Activated CD8-positive, alpha-beta memory T cell treated with anti-CD3 and anti-CD28 coated beads, Interleukin-2, amount 50 U/mL, for 1 hour (primary cell): ENCODE data around the gene GNRH2.
"Not testable (repeated sequence)": the region's sequence is repeated elsewhere in the genome, so short reads cannot be mapped to it uniquely, and the experiment has no call there.

ENCODE experiments used
- DNase-seq: peaks from one replicate; pipeline ENCODE4 v3.0.0-alpha.2; 2020; ENCODE audit errors: extremely low read depth

Gene GNRH2

DNA sequence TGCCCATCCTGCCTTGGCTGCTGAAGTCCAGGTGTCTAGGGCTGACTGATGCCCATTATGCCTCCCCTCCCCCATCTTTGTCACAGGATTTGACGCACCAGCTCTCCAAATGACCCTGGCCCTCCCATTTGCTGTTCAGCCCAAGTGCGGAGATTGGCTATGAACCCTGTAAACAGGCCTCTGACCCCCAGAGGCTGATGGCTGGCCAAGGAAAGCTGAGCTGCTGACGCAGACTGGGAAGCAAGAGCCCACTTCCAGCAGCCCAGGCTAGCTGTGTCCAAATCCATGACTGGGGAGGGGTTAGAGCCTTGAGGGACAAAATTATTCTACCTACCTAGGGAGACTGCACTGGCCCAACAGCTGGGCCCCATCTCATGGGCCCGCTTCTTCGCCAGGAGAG lies 797 bp upstream of the GNRH2 start:
- DNase-seq = no peak

DNA sequence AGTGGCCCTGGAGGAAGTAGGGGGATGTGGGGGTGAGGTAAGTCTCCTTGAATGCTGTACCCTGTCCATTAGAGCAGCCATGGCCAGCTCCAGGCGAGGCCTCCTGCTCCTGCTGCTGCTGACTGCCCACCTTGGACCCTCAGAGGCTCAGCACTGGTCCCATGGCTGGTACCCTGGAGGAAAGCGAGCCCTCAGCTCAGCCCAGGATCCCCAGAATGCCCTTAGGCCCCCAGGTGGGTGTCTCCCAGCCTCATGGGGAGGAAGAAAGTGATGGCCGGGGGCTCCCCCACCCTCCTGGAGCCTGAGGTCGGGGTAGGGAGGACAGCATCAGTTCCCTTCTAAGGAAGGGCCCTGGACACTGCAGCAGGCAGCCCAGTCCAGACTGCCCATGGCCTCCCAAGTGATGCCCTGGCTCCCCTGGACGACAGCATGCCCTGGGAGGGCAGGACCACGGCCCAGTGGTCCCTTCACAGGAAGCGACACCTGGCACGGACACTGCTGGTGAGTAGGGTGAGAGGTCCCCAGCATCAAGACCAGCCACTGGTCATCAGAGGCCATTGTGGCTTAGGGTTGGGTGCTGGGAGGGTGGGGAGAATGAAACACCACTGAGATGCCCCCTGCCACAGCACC lies 1.0 kb downstream of the GNRH2 start:
- DNase-seq = no peak

DNA sequence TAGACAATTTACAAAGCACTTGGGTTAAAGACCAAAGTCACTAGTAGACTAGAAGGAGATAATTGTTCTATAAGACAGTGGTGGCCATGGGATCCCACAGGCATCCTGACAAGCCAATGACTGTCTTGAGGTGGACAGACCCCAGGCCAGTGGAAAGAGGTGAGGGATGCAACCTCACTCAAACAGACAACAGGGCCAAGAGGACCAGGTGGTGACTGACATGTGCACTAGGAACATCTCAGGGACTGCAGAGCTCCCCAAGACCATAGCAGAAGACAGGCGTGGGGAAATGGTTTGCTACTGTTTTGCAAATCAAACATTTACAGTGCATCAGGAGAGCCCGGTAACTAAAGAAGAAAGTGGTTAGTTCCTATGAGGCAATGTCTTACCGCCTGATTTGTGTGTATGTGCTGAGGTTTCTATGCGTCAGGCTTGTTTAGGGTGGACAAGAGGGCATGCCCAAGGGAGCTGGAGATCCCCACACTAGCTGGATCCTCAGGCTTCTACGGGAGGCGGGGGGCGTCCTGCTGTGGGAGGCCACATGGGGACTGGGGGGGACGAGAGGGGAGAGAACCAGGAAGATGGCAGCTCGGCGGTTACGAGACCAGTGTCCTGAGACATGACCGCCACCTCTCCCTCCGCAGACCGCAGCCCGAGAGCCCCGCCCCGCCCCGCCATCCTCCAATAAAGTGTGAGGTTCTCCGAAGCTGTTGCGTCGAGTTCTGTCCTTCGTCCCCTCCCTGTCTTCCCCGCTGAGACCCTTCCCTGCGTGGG lies 1.8 kb downstream of the GNRH2 start:
- no peak for DNase-seq

DNA sequence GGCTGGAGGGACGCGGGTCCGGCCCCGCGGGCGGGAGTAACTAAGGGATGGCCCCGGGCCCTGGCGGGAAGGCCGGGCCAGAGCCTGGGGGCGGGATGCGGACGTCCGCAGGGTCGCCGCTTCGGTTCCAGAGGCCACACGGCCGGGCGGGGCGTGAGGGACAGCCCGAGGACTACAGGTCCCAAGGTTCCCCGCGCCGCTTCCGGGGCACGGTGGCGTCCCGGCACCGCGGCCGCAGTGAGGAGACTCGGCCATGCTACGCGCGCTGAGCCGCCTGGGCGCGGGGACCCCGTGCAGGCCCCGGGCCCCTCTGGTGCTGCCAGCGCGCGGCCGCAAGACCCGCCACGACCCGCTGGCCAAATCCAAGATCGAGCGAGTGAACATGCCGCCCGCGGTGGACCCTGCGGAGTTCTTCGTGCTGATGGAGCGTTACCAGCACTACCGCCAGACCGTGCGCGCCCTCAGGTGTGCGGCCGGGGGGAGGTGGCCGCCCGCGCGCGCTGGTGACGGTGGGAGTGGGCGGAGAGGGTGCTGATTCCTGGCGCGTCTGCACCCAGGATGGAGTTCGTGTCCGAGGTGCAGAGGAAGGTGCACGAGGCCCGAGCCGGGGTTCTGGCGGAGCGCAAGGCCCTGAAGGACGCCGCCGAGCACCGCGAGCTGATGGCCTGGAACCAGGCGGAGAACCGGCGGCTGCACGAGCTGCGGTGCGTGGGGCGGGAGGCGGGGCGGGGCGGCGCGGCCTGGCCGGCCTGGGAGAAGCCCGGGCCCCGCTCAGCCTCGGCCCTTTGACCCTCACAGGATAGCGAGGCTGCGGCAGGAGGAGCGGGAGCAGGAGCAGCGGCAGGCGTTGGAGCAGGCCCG lies 2.6 kb downstream of the GNRH2 start, which contains the start of gene MRPS26:
Gene MRPS26 (plus strand): TSS at position 237 of the 861 bp plus-strand sequence. CDS start 17 bp downstream, at position 254.
- DNase-seq = no peak

DNA sequence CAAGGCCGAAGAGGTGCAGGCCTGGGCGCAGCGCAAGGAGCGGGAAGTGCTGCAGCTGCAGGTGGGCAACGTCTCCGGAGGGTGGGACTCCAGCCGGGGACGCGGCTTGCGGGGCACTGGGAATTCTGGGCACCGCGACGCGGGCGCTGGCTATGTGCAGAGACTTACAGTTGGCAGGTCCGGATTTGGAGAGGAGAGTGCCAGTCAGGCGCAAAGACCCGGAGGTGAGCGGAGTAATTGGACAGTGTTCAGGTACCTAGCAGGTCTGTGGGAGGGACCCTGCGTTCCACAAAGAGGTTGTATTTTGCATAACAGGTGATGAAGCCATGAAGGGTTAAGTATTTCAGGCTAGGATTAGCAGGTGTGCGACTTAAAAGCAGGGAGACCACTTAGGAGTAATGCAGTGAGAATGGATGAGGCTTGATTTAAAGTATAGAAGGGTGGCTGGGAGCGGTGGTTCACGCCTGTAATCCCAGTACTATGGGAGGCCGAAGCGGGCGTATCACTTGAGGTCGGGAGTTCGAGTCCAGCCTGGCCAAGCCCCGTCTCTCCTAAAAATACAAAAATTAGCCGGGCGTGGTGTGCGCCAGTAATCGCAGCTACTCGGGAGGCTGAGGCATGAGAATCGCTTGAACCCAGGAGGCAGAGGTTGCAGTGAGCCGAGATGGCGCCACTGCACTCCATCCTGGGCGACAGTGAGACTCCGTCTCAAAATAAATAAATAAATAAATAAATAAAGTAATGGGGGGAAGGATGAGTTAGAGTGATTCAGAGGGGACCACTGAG lies 3.4 kb downstream of the GNRH2 start:
- DNase-seq = no peak

DNA sequence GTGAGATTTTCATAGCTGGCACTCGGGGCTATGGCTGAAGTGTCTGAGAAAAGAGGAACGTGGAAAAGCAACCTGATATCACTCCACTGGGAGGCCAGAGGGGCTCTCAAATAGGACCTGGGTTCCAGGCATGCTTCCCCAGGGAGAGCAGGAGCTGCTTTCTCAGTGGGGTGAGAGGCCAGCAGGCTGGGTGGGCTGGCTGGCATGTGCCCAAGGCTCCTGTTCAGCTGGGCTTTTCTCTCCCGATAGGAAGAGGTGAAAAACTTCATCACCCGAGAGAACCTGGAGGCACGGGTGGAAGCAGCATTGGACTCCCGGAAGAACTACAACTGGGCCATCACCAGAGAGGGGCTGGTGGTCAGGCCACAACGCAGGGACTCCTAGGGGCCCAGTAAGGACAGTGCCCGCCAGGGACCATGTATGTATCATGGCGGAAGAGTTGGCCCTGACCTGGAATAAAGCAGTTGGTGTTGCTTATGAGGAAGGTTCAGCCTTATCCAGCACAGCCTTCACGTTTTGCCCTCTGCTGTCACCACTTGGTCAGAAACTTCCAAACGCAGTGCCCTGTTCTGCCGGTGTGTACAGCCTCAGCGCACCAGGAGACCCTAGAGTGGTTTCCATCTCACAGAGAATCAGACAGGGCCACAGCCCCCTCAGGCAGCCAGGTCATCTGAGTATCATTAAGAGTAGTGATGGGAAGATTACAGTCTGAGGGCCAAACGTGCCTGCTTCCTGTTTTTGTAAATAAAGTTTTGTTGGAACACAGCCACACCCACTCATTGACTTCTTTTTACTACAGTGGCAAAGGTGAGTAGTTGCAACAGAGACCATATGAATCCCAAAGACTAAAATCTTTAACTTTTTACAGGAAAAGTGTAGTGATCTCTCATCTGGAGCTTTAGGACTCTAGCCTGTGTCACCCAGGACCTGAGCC lies 4.3 kb downstream of the GNRH2 start:
- no peak for DNase-seq

DNA sequence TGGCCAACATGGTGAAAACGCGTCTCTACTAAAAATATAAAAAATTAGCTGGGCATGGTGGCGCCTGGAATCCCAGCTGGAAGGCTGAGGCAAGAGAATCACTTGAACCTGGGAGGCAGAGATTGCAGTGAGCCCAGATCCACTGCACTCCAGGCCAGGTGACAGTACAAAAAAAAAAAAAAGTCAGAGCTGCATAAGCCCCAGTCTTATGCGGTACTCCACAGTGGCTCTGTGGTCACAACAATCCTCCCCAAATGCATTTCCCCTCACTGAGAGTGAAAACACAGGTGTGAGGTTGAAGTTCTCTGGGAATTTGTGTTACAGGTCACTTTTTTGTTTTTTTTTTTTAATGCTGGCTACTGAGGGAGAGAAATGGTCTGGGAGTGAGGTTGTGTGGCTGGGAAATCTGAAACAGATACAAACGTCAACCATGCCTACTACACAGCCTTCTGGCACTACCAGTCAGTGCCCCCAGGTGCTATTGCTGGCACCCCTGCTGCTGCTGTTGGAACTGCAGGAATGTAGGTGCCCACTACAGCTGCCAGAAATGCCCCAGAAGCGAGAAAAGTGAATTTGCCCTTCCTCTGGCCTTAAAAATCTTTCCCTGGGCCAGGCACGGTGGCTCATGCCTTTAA lies 8.1 kb downstream of the GNRH2 start:
- DNase-seq = no peak

DNA sequence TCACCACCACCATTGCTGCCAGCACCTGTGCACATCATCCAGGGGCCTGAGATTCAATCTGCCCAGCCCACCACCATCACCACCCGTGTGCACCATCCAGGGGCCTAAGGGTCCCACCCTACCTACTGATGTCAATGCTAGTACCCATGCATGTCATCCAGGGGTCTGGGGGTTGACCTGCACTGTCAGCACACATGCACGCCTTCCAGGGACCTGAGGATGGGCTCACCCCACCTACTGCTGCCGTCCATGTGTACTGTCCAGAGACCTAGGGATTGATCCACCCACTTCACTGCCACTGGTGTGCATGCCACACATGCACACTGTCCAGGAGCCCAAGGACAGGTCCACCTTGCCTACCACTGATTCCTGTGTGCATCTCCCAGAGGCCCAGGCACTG lies 16.1 kb downstream of the GNRH2 start:
- no peak for DNase-seq

DNA sequence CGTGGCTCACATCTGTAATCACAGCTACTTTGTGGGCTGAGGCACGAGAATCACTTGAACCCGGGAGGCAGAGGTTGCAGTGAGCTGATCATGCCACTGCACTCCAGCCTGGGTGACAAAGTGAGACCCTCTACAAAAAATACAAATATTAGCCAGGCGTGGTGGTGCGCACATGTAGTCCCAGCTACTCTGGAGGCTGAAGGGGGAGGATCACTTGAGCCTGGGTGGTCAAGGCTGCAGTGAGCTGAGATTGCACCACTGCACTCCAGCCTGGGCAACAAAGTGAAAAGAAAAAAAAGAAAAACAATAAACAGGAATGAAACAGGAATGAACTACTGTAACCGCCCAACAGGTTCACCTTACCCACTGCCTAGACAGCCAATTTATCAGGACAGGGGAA lies 20.7 kb downstream of the GNRH2 start:
- not testable (repeated sequence) for DNase-seq

DNA sequence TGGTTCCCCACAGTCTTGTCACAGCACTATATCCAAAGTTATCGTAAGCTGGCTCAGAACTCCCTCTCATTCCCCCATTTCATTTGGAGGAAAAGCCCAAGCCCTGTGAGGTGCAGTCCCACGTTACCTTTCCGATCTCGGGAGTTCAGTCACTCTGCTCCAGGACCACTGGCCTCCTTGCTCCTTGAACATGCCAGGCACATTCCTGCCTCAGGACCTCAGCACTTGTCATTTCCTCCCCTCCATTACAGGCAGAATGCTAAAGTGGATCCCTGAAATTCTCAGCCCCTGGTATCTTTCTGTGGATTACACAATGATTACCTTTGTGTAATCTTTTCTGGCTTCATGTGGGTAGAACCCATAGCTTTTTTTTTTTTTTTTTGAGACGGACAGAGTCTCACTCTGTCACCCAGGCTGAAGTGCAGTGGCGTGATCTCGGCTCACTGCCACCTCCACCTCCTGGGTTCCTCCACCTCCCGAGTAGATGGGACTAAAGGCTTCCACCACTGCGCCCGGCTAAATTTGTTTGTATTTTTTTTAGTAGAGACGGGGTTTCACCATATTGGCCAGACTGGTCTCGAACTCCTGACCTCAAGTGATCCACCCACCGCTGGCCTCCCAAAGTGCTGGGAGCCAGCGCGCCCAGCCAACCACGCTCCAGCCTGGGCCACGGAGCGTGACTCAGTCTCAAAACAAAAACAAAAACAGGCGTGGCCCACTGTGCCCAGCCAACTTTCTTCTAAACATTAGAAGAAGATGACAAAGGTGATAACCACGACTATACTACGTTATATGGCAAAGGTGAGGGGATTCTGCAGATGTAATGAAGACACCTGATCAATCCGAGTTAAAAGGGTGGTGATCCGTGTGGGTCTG lies 24.0 kb downstream of the GNRH2 start:
- DNase-seq = no peak

DNA sequence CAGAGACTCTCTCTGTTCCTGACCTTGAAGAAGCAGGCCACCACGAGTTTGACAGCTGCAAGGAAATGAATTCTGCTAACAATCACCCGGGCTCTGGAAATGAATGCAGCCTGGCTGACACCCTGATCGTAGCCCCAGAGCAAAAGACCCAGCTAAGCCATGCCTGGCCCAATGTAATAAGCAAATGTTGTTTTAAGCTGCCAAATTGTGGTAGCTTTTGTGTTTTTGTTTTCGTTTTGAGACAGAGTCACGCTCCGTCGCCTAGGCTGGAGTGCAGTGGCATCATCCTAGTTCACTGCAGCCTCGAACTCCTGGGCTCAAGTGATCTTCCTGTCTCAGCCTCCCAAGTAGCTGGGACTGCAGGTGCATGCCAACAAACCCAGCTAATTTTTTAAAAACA lies 24.7 kb downstream of the GNRH2 start:
- no peak for DNase-seq

DNA sequence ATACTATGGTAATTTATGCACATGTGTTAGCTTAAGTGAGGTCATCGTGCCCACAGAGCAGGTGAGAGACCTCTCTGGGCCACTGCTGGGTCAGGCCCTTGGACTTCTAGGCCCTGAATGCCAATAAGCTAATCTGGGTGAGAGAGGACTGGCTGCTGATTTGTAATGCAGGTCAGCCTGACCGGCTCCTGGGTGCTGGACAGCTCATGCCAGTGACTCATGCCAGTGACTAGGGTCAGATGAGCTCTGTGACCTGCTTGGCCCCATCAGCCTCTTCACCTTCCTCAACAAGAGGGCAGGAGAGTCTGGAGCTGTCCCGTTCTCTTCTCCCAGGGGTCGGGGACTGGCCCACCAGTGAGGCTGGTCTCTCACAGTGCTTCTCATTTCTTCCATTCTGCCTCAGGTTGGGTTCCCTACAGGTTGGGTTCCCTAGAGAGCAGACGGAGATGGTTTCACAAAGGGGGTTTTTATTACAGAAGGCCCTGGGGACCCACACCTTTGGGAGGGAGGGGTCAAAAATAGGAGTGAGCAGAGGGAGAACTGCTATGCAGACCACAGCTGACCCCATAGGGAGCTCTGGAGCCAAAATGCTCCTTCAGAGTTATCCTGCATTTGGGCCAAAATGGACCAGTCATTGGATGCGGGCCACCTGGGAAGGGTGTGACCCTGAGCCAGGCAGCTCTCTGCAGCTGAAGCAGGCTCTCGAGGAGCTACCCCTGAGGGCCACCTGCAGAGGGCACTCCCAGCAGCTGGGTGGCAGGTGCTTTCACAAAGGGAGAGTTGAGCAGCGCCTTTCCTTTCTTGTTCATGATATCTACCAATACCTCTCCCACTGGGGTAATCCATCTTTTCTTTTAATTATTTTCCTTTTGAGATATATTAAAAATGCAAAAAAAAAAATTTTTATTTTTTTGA lies 25.8 kb downstream of the GNRH2 start:
- DNase-seq = no peak

DNA sequence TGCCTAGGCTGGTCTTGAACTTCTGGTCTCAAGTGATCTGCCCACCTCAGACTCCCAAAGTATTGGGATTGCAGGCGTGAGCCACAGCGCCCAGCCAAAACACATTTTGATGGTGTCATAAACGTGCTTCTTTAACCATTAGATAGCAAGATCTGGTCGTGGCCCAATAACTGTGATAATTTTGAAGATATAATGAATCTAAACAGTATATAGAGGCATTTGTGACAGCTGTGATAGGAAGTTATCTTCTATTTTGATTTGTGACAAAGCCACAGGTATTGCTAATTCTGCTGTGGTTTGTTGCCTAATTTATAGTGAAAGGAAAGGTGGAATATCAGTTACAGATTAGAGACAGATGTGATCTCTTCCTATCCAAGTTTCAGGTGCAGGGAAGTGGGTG lies 27.3 kb downstream of the GNRH2 start:
- no peak for DNase-seq

DNA sequence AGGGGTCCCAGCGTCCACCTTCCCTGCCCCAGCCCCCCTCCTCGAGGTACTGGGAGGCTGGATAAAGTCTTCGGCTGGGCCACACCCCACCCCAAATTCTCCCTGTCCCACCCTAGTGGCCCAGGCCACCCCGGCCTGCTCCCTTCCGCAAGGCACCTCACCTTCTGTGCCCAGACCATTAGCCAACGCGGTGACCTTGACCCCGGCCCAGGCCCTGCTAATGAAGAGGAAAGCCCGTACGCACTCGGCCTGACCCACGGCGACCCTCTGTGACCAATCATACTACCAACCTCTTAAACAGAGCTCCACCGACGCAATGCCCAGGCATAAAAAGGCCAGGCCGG lies 27.8 kb downstream of the GNRH2 start:
- no peak for DNase-seq

DNA sequence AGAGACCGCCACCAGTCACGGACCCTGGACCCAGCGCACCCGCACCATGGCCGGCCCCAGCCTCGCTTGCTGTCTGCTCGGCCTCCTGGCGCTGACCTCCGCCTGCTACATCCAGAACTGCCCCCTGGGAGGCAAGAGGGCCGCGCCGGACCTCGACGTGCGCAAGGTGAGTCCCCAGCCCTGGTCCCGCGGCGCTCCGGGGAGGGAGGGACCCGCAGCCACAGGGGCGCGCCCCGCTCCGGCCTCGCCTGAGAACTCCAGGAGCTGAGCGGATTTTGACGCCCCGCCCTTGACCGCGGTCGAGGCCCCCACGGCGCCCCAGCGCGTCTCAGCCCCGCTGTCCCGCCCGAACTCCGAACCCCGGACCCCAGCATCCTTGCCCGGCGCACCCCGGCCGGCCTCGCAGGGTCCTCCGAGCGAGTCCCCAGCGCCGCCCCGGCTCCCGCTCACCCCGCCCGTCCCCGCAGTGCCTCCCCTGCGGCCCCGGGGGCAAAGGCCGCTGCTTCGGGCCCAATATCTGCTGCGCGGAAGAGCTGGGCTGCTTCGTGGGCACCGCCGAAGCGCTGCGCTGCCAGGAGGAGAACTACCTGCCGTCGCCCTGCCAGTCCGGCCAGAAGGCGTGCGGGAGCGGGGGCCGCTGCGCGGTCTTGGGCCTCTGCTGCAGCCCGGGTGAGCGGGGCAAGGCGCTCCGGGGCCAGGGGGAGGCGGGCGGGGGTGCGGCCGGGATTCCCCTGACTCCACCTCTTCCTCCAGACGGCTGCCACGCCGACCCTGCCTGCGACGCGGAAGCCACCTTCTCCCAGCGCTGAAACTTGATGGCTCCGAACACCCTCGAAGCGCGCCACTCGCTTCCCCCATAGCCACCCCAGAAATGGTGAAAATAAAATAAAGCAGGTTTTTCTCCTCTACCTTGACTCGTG lies 28.4 kb downstream of the GNRH2 start, which contains the start of gene OXT:
Gene OXT (plus strand): TSS at position 11 of the 920 bp plus-strand sequence. CDS start 36 bp downstream, at position 47.
- DNase-seq = no peak

DNA sequence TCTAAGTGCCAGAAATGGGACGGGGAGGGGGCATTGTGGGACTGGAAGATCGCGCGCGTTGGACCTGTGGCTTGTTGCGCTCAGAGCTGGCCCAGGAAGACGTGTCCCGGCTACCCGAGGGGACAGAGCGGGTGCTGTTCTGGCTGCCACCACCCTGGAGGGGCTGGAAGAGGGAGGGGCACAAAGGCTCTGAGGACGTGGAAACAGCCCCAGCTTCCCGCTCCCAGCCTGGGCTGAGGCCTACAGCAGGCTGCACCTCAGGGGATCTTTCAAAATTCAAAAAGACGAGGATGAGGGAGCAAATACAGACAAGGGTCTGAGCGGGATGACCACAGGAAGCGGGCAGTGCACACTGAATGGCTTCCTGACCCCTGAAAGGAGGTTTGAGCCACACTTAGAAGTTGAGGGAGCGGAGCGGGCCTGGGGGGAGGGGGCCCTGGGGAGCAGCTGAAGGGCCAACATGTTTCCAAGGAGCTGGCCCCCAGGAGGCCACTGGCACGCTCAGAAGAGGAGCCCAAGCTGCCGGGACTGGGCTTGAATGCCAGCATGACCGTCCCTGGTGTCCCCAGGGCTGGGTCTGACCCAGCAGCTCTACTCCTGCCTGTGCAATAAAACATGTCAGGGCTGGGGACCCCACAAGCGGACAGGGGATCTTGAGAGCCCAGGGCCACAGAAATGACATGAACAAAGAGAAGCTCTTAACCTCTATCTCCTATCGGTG lies 29.3 kb downstream of the GNRH2 start:
- DNase-seq = no peak
